Neural cell (in vitro differentiated cells): Measurements from ENCODE around the gene PROX1. TPM values are rescaled to one million over a fixed set of nuclear protein-coding genes. Genes with fewer than 3 reads are reported as not detected.

Experiments used
- H2AFZ ChIP-seq: fragments of 200-600, 300-800 bp; sonication (generic), shearing (Covaris generic); 2 replicates; pipeline ENCODE4 v1.6.0; 2014; ENCODE audit warnings: low read depth, mild to moderate bottlenecking, antibody characterized with exemption, low read length, moderate library complexity
- H3F3A ChIP-seq: fragments of 200-600 bp; shearing (Covaris generic); 2 replicates; pipeline ENCODE4 v1.6.1; 2016; ENCODE audit warnings: mild to moderate bottlenecking, moderate library complexity, mixed read lengths, antibody characterized with exemption, low read length; ENCODE audit not compliant: insufficient read depth, poor library complexity, severe bottlenecking
- H3K27ac ChIP-seq: fragments of 200-600, 300-800 bp; sonication (generic), shearing (Covaris generic); 2 replicates; pipeline ENCODE4 v1.5.1; 2014; ENCODE audit warnings: mild to moderate bottlenecking, low read length, moderate library complexity
- H3K27me3 ChIP-seq: fragments of 300-800, 200-600 bp; sonication (generic), shearing (Covaris generic); 2 replicates; pipeline ENCODE4 v1.6.0; 2014; ENCODE audit warnings: mild to moderate bottlenecking, low read depth, low read length, moderate library complexity; ENCODE audit not compliant: insufficient read depth
- H3K36me3 ChIP-seq: fragments of 300-800, 200-600 bp; sonication (generic), shearing (Covaris generic); 2 replicates; pipeline ENCODE4 v1.5.1; 2014; ENCODE audit warnings: mild to moderate bottlenecking, antibody characterized with exemption, low read length, moderate library complexity; ENCODE audit not compliant: insufficient read depth
- H3K4me2 ChIP-seq: fragments of 300-800, 200-600 bp; sonication (generic), shearing (Covaris generic); 2 replicates; pipeline ENCODE4 v1.6.0; 2014; ENCODE audit warnings: mild to moderate bottlenecking, low read length
- H3K4me3 ChIP-seq: fragments of 300-800, 200-600 bp; sonication (generic), shearing (Covaris generic); 2 replicates; pipeline ENCODE4 v1.5.1; 2014; ENCODE audit warnings: mild to moderate bottlenecking, low read length, moderate library complexity
- H3K79me2 ChIP-seq: fragments of 200-600 bp; shearing (Covaris generic); replicated peaks from 2 replicates; pipeline ENCODE4 v1.6.0; 2014; ENCODE audit warnings: mild to moderate bottlenecking, low read length, moderate library complexity; ENCODE audit not compliant: insufficient read depth
- H3K9ac ChIP-seq: fragments of 300-800, 200-600 bp; sonication (generic), shearing (Covaris generic); 2 replicates; pipeline ENCODE4 v1.6.1; 2016; ENCODE audit warnings: mild to moderate bottlenecking, low read length, mixed read lengths
- H3K9me2 ChIP-seq: fragments of 200-600 bp; shearing (Covaris generic); 2 replicates; pipeline ENCODE4 v1.6.1; 2016; ENCODE audit warnings: mild to moderate bottlenecking, low read length, mixed read lengths; ENCODE audit not compliant: insufficient read depth
- H3K9me3 ChIP-seq: fragments of 200-600, 300-800 bp; sonication (generic), shearing (Covaris generic); 2 replicates; pipeline ENCODE4 v1.6.1; 2016; ENCODE audit warnings: mild to moderate bottlenecking, mixed run types, low read length, moderate library complexity, mixed read lengths
- H4K20me1 ChIP-seq: fragments of 200-600 bp; shearing (Covaris generic); 2 replicates; pipeline ENCODE4 v1.6.1; 2016; ENCODE audit warnings: mild to moderate bottlenecking, mixed run types; ENCODE audit not compliant: insufficient read depth
- EP300 ChIP-seq: fragments of 450-650 bp; conservative IDR thresholded peaks from 2 replicates; pipeline ENCODE4 v1.6.1; 2014; ENCODE audit warnings: antibody characterized with exemption, mild to moderate bottlenecking, moderate library complexity; ENCODE audit not compliant: poor library complexity, severe bottlenecking
- EZH2 ChIP-seq: fragments of 200-600, 300-800 bp; shearing (Covaris generic), sonication (generic); IDR thresholded peaks from 2 replicates; pipeline ENCODE4 v1.6.1; 2014; ENCODE audit warnings: antibody characterized with exemption, low read length, borderline replicate concordance, mild to moderate bottlenecking; ENCODE audit not compliant: insufficient read depth, poor library complexity, severe bottlenecking
- MXI1 ChIP-seq: fragments of 450-650 bp; conservative IDR thresholded peaks from 2 replicates; pipeline ENCODE4 v1.6.1; 2014; ENCODE audit warnings: antibody characterized with exemption, mild to moderate bottlenecking; ENCODE audit not compliant: poor library complexity, severe bottlenecking
- POLR2AphosphoS5 ChIP-seq: IDR thresholded peaks from 2 replicates; pipeline ENCODE4 v1.6.1; 2012
- RAD21 ChIP-seq: fragments of 450-650 bp; conservative IDR thresholded peaks from 2 replicates; pipeline ENCODE4 v1.6.1; 2014; ENCODE audit warnings: antibody characterized with exemption, mild to moderate bottlenecking, moderate library complexity
- SMC3 ChIP-seq: fragments of 450-650 bp; conservative IDR thresholded peaks from 2 replicates; pipeline ENCODE4 v1.6.1; 2014; ENCODE audit warnings: antibody characterized with exemption, mild to moderate bottlenecking, moderate library complexity; ENCODE audit not compliant: poor library complexity
- TAF1 ChIP-seq: IDR thresholded peaks from 2 replicates; pipeline ENCODE4 v1.6.1; 2012; ENCODE audit warnings: low read depth
- polyA plus RNA-seq: library from polyadenylated mRNA; depleted of rRNA; stranded (reverse); fragments of >200 nt; gene quantifications from 2 replicates; pipeline ENCODE4 v1.2.3, GENCODE V29; 2014
- TF ChIP-seq, protein P1 (sequence below): IDR thresholded peaks from 2 replicates; pipeline ENCODE4 v1.6.1; 2012; ENCODE audit warnings: borderline replicate concordance
- TF ChIP-seq, protein P2 (sequence below): fragments of 450-650 bp; IDR thresholded peaks from 2 replicates; pipeline ENCODE4 v1.5.1; 2014; ENCODE audit warnings: antibody characterized with exemption, mild to moderate bottlenecking, moderate library complexity; ENCODE audit not compliant: poor library complexity, severe bottlenecking

The PROX1 gene
- polyA plus RNA-seq, 1 donor from 2014 or later = 1.0 TPM

DNA sequence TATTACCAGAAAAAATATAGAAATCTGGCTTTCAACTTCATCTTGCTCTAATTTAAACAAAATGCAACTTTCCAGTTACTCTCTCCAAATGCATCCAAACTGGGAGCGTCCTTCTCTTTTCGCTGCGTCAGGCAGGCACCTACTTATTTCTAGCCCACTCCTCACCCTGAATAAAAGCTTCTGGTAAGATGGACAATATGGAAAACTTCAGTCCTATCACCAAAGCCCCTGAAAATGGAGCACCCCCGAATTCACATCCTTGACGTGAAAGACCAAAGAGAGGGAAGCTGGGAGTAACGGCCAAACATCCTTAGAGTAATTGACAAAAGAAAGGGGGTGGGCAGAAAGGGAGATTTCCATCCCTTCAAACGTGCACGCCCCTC is 5.5 kb upstream of the PROX1 start:
- Histone ChIP-seq H4K20me1 (no peaks in the 10 kb centered on the region), H3K36me3 (no peaks in the 10 kb centered on the region), H3K27ac (no peak overlapping the region), H3K9me2 (no peaks in the 10 kb centered on the region), H3F3A (peaks cover 7% of the 10 kb centered on the region), H3K9ac (no peak overlapping the region), H2AFZ (no peak overlapping the region), H3K79me2 (no peaks in the 10 kb centered on the region), H3K27me3 (peaks cover 99% of the 10 kb centered on the region), H3K4me2 (peak overlapping the region; percentile 45), H3K4me3 (peak overlapping the region; percentile 69), H3K9me3 (no peaks in the 10 kb centered on the region)
- TF ChIP-seq MXI1 (no peak), EZH2 (no peak)

DNA sequence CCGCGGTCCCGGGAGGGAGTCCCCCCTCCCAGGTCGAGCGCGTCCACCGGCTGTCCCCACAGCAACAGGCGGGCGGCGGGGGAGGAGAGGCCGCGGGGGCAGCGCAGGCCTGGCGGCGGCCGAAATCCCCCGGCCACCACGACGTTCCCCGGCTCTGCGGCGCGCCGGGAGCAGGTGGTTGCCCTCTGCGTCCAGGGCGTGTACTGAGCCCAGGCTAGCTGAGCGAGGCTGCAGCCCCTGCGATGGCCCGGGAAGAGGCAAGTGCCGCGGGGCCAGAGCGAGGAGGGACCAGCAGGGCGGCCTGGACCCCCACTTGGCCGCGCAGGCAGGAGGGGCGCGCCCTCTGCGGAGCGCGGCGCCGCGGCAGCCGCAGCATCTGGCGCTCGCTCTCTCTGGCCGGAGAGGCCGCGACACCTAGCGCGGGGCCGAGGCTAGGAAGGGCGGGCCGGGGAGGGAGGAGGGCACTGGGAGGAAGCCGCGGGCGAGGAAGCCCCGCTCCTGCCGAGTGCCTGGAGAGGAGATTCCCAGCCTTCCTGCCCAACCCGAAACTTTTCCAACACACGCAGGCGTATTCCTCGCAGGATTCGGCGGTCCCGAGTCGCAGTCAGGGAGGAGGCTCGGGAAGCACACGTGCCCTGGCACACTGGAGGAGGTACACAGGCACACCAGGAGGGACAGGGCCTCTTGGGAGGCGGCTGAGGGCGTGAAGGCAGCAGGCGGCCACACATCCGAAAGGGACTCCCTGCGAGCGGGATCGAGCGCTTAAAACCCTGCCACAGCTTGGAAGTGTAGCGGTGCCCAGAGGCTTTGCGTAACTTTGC is 4.9 kb upstream of the PROX1 start:
- Histone ChIP-seq H3K9me2 (no peaks in the 10 kb centered on the region), H3K79me2 (no peaks in the 10 kb centered on the region), H3K4me2 (peak overlapping the region; percentile 45), H3K27me3 (peaks cover 93% of the 10 kb centered on the region), H3K36me3 (no peaks in the 10 kb centered on the region), H3K27ac (no peak overlapping the region), H3F3A (peaks cover 7% of the 10 kb centered on the region), H3K9me3 (no peaks in the 10 kb centered on the region), H3K4me3 (peak overlapping the region; percentile 69), H4K20me1 (no peaks in the 10 kb centered on the region), H3K9ac (no peak overlapping the region), H2AFZ (no peak overlapping the region)
- TF ChIP-seq SMC3 = no peak
- TF ChIP-seq RAD21 = no peak
- no peak for TF ChIP-seq TAF1
- TF ChIP-seq MXI1 = no peak
- peak; percentile 83 for TF ChIP-seq EZH2
- TF ChIP-seq, protein P1, sequence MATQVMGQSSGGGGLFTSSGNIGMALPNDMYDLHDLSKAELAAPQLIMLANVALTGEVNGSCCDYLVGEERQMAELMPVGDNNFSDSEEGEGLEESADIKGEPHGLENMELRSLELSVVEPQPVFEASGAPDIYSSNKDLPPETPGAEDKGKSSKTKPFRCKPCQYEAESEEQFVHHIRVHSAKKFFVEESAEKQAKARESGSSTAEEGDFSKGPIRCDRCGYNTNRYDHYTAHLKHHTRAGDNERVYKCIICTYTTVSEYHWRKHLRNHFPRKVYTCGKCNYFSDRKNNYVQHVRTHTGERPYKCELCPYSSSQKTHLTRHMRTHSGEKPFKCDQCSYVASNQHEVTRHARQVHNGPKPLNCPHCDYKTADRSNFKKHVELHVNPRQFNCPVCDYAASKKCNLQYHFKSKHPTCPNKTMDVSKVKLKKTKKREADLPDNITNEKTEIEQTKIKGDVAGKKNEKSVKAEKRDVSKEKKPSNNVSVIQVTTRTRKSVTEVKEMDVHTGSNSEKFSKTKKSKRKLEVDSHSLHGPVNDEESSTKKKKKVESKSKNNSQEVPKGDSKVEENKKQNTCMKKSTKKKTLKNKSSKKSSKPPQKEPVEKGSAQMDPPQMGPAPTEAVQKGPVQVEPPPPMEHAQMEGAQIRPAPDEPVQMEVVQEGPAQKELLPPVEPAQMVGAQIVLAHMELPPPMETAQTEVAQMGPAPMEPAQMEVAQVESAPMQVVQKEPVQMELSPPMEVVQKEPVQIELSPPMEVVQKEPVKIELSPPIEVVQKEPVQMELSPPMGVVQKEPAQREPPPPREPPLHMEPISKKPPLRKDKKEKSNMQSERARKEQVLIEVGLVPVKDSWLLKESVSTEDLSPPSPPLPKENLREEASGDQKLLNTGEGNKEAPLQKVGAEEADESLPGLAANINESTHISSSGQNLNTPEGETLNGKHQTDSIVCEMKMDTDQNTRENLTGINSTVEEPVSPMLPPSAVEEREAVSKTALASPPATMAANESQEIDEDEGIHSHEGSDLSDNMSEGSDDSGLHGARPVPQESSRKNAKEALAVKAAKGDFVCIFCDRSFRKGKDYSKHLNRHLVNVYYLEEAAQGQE = no peak
- no peak for TF ChIP-seq EP300
- peak; percentile 24 for TF ChIP-seq POLR2AphosphoS5
- TF ChIP-seq, protein P2, sequence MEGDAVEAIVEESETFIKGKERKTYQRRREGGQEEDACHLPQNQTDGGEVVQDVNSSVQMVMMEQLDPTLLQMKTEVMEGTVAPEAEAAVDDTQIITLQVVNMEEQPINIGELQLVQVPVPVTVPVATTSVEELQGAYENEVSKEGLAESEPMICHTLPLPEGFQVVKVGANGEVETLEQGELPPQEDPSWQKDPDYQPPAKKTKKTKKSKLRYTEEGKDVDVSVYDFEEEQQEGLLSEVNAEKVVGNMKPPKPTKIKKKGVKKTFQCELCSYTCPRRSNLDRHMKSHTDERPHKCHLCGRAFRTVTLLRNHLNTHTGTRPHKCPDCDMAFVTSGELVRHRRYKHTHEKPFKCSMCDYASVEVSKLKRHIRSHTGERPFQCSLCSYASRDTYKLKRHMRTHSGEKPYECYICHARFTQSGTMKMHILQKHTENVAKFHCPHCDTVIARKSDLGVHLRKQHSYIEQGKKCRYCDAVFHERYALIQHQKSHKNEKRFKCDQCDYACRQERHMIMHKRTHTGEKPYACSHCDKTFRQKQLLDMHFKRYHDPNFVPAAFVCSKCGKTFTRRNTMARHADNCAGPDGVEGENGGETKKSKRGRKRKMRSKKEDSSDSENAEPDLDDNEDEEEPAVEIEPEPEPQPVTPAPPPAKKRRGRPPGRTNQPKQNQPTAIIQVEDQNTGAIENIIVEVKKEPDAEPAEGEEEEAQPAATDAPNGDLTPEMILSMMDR = peak; percentile 20
